Transverse colon (tissue), 4 donors: Measurements from ENCODE around the gene ADRB1. TPM values are rescaled to one million over a fixed set of nuclear protein-coding genes. Genes with fewer than 3 reads are reported as not detected.

Experiments
- DNase-seq: peaks from one replicate; pipeline ENCODE4 v3.0.0-alpha.2; 2019
- H3K27ac ChIP-seq, 4 donors: fragments of 200-600 bp; sonication (generic); 2 replicates each; pipeline ENCODE4 v1.5.1; 2016 to 2018; ENCODE audit warnings: inconsistent platforms in 4 of 4
- H3K27me3 ChIP-seq: fragments of 200-600 bp; sonication (generic); 2 replicates; pipeline ENCODE4 v1.5.1; 2017; ENCODE audit warnings: inconsistent platforms
- H3K36me3 ChIP-seq, 4 donors: fragments of 200-600 bp; sonication (generic); 2 replicates each; pipeline ENCODE4 v1.5.1; 2017 to 2019; ENCODE audit warnings: inconsistent platforms in 4 of 4
- H3K4me1 ChIP-seq, 4 donors: fragments of 200-600 bp; sonication (generic); 2 replicates each; pipeline ENCODE4 v1.5.1; 2017 to 2020; ENCODE audit warnings: inconsistent platforms in 4 of 4
- H3K4me3 ChIP-seq, 4 donors: fragments of 200-600 bp; sonication (generic); 1 replicate in 1 of 4; 2 replicates in 3 of 4; pipeline versions ENCODE4 v1.5.1 to v1.6.1; 2017 to 2019; ENCODE audit warnings: inconsistent platforms in 4 of 4
- H3K9me3 ChIP-seq, 2 donors: fragments of 200-600 bp; sonication (generic); 2 replicates each; pipeline ENCODE4 v1.5.1; 2017 to 2019; ENCODE audit warnings: inconsistent platforms in 2 of 2
- CTCF ChIP-seq, 5 experiments: fragments of 200-600 bp in 3 of 5; fragments of 450-650 bp in 2 of 5; sonication (generic) in 3 of 5; IDR thresholded peaks; 1 replicate in 2 of 5; 2 replicates in 3 of 5; pipeline ENCODE4 v1.5.1; 2016 to 2017; ENCODE audit warnings: antibody characterized with exemption in 5 of 5, inconsistent platforms in 3 of 5, mild to moderate bottlenecking in 2 of 5, moderate library complexity in 1 of 5
- EP300 ChIP-seq: sonication (generic); formaldehyde crosslinking; IDR thresholded peaks from one replicate; pipeline ENCODE4 v1.6.1; 2017; ENCODE audit warnings: antibody characterized with exemption, low read depth
- POLR2A ChIP-seq: fragments of 450-650 bp; IDR thresholded peaks from one replicate; pipeline ENCODE4 v1.6.1; 2016; ENCODE audit warnings: antibody characterized with exemption, mild to moderate bottlenecking, moderate library complexity
- POLR2AphosphoS5 ChIP-seq, 3 donors: sonication (generic); formaldehyde crosslinking; IDR thresholded peaks; one replicate each; pipeline ENCODE4 v1.6.1; 2016; ENCODE audit warnings: antibody characterized with exemption in 3 of 3
- WGBS, 2 donors: methylation state at CpG; one replicate each; pipeline ENCODE4 v1.1.5; 2018; ENCODE audit warnings: low coverage in 1 of 2; 5-methylcytosine and 5-hydroxymethylcytosine counted together
- in situ Hi-C, 4 donors: fragments of 200-750 bp; cut with MboI; loops; one replicate each; pipeline versions ENCODE4 v1.15.0 to v1.15.1; 2017; ENCODE audit warnings: low sequenced_read_pairs in 3 of 4, low pct_ligation_motif_present in 1 of 4, low pct_unique_long_range_greater_than_20kb in 1 of 4
- intact Hi-C: fragments of 100-400 bp; cut with DNase I; formaldehyde crosslinking; loops from one replicate; pipeline ENCODE4 v1.15.1; 2023; ENCODE audit warnings: low total_unique reads
- total RNA-seq, 4 donors: library from RNA; depleted of rRNA; stranded (reverse); fragments of >200 nt; gene quantifications; one replicate each; pipeline ENCODE4 v1.1.0, GENCODE V29; 2016

The ADRB1 gene
- total RNA-seq, 4 donors from 2014 or later: 1.2 to 1.9 (median 1.4) TPM; not detected in 1

GRCh38 chr10:114044247-114045135 lies 825 bp downstream of the ADRB1 start:
- peaks cover 0 to 9% (median 7%) of the 10 kb centered on the region in 4 donors for H3K4me1 ChIP-seq
- DNase-seq: no peak
- no peaks in the 10 kb centered on the region for H3K9me3 ChIP-seq
- TF ChIP-seq POLR2A: no peak
- TF ChIP-seq POLR2AphosphoS5 (IDR thresholded peaks at IDR 0.05): no peak
- TF ChIP-seq CTCF (IDR thresholded peaks at IDR 0.05): no peak
- TF ChIP-seq EP300: no peak
- H3K27me3 ChIP-seq: peaks cover 90% of the 10 kb centered on the region
- WGBS, 2 donors: 35% methylated on average over 62 of the region's 106 CpGs; no CpG with 5 or more reads in 1 of the 2 donors
- intact Hi-C loops: no loop called here
- peak overlapping the region; percentile 7 to 64 (median 48) for H3K4me3 ChIP-seq
- in situ Hi-C loops: no loop called here
- H3K36me3 ChIP-seq: no peaks in the 10 kb centered on the region
- H3K27ac ChIP-seq: peak overlapping the region; percentile 73 to 87 (median 84)

- Histone ChIP-seq H3K27ac (peak overlapping the region; percentile 40 to 87 (median 54)), H3K9me3 (no peaks in the 10 kb centered on the region), H3K36me3 (no peaks in the 10 kb centered on the region), H3K4me1 (peaks cover 0 to 9% (median 7%) of the 10 kb centered on the region in 4 donors), H3K4me3 (peak overlapping the region in 3 of 4 donors; percentile 28 to 64 (median 33)), H3K27me3 (peaks cover 86% of the 10 kb centered on the region)
- WGBS, 2 donors: 11 to 19% methylated on average over 4 to 33 of the region's 78 CpGs
- TF ChIP-seq POLR2AphosphoS5 (IDR thresholded peaks at IDR 0.05) (no peak), CTCF (IDR thresholded peaks at IDR 0.05) (no peak)
- intact Hi-C loops (no loop called here), in situ Hi-C loops (no loop called here)
- peak; percentile 23 for DNase-seq
These were observed 1.7 kb downstream of the ADRB1 start for GRCh38 chr10:114045136-114046086.

- no peak for DNase-seq
- 14 to 77% methylated on average over 1 to 7 of the region's 7 CpGs for WGBS, 2 donors
- peak overlapping the region in 3 of 4 donors; percentile 28 to 64 (median 33) for H3K4me3 ChIP-seq
- TF ChIP-seq EP300: no peak
- TF ChIP-seq POLR2A: no peak
- no peak for TF ChIP-seq CTCF (IDR thresholded peaks at IDR 0.05)
- peaks cover 86% of the 10 kb centered on the region for H3K27me3 ChIP-seq
- in situ Hi-C loops (no loop called here), intact Hi-C loops (no loop called here)
- H3K9me3 ChIP-seq: no peaks in the 10 kb centered on the region
- no peaks in the 10 kb centered on the region for H3K36me3 ChIP-seq
- peaks cover 0 to 9% (median 7%) of the 10 kb centered on the region in 4 donors for H3K4me1 ChIP-seq
- peak overlapping the region; percentile 40 to 87 (median 54) for H3K27ac ChIP-seq
These were observed 2.4 kb downstream of the ADRB1 start for GRCh38 chr10:114046087-114046458.

GRCh38 chr10:114048472-114048871 lies 4.8 kb downstream of the ADRB1 start:
- peak overlapping the region in 2 of 4 donors; percentile 10 to 34 for H3K27ac ChIP-seq
- H3K4me3 ChIP-seq: peak overlapping the region in 1 of 4 donors; percentile 64
- H3K36me3 ChIP-seq: no peaks in the 10 kb centered on the region
- TF ChIP-seq EP300: no peak
- intact Hi-C loops: no loop called here
- peaks cover 0 to 4% (median under 1%) of the 10 kb centered on the region in 4 donors for H3K4me1 ChIP-seq
- DNase-seq: no peak
- in situ Hi-C loops: no loop called here
- peaks cover 65% of the 10 kb centered on the region for H3K27me3 ChIP-seq
- 60 to 71% methylated on average over 3 of the region's 3 CpGs for WGBS, 2 donors
- no peaks in the 10 kb centered on the region for H3K9me3 ChIP-seq
